HEK293 (cell line): Measurements from ENCODE around the gene TBC1D16.

Source experiments
- GLIS1 ChIP-seq: fragments of 450-650 bp; formaldehyde crosslinking; IDR thresholded peaks from 2 replicates; pipeline ENCODE4 v1.5.1; 2016; ENCODE audit warnings: missing biosample characterization, missing genetic modification characterization
- HOXC10 ChIP-seq: sonication (generic); formaldehyde crosslinking; IDR thresholded peaks from 2 replicates; pipeline ENCODE4 v1.8.1; 2023; ENCODE audit warnings: mild to moderate bottlenecking, missing genetic modification reagents
- MEIS1 ChIP-seq: sonication (generic); formaldehyde crosslinking; IDR thresholded peaks from 2 replicates; pipeline ENCODE4 v1.8.1; 2022; ENCODE audit warnings: missing genetic modification reagents, mild to moderate bottlenecking, borderline replicate concordance
- RBAK ChIP-seq: fragments of 450-650 bp; formaldehyde crosslinking; IDR thresholded peaks from 2 replicates; pipeline ENCODE4 v1.5.1; 2016; ENCODE audit warnings: missing biosample characterization, missing genetic modification characterization
- REPIN1 ChIP-seq: fragments of 450-650 bp; formaldehyde crosslinking; IDR thresholded peaks from 2 replicates; pipeline ENCODE4 v1.5.1; 2017; ENCODE audit warnings: missing biosample characterization, missing genetic modification characterization, low read depth
- YY1 ChIP-seq: fragments of 450-650 bp; formaldehyde crosslinking; IDR thresholded peaks from 2 replicates; pipeline ENCODE4 v1.5.1; 2018; ENCODE audit warnings: missing biosample characterization, missing genetic modification characterization
- ZBTB1 ChIP-seq: fragments of 450-650 bp; formaldehyde crosslinking; IDR thresholded peaks from 2 replicates; pipeline ENCODE4 v1.5.1; 2016; ENCODE audit warnings: missing biosample characterization, missing genetic modification characterization
- ZBTB17 ChIP-seq: fragments of 450-650 bp; formaldehyde crosslinking; IDR thresholded peaks from 2 replicates; pipeline ENCODE4 v1.5.1; 2016; ENCODE audit warnings: missing biosample characterization, missing genetic modification characterization
- ZFP69B ChIP-seq: fragments of 450-650 bp; formaldehyde crosslinking; IDR thresholded peaks from 2 replicates; pipeline ENCODE4 v1.5.1; 2016; ENCODE audit warnings: missing biosample characterization, missing genetic modification characterization
- ZNF121 ChIP-seq: fragments of 450-650 bp; formaldehyde crosslinking; IDR thresholded peaks from 2 replicates; pipeline ENCODE4 v1.5.1; 2016; ENCODE audit warnings: missing biosample characterization, missing genetic modification characterization
- ZNF37A ChIP-seq: fragments of 450-650 bp; IDR thresholded peaks from 2 replicates; pipeline ENCODE4 v1.5.1; 2018; ENCODE audit warnings: missing biosample characterization, missing genetic modification characterization
- ZNF433 ChIP-seq: fragments of 450-650 bp; formaldehyde crosslinking; IDR thresholded peaks from 2 replicates; pipeline ENCODE4 v1.5.1; 2016; ENCODE audit warnings: missing biosample characterization, missing genetic modification characterization, low read depth
- ZNF514 ChIP-seq: fragments of 450-650 bp; formaldehyde crosslinking; IDR thresholded peaks from 2 replicates; pipeline ENCODE4 v1.5.1; 2016; ENCODE audit warnings: missing biosample characterization, missing genetic modification characterization
- ZNF544 ChIP-seq: fragments of 450-650 bp; formaldehyde crosslinking; IDR thresholded peaks from 2 replicates; pipeline ENCODE4 v1.5.0; 2017; ENCODE audit warnings: missing biosample characterization, missing genetic modification characterization
- ZNF585B ChIP-seq: fragments of 450-650 bp; formaldehyde crosslinking; IDR thresholded peaks from 2 replicates; pipeline ENCODE4 v1.5.1; 2016; ENCODE audit warnings: missing biosample characterization, missing genetic modification characterization
- ZNF596 ChIP-seq: fragments of 450-650 bp; IDR thresholded peaks from 2 replicates; pipeline ENCODE4 v1.5.0; 2018; ENCODE audit warnings: missing biosample characterization, mild to moderate bottlenecking, missing genetic modification characterization, moderate library complexity
- ZNF677 ChIP-seq: fragments of 450-650 bp; IDR thresholded peaks from 2 replicates; pipeline ENCODE4 v1.5.0; 2018; ENCODE audit warnings: missing biosample characterization, mild to moderate bottlenecking, missing genetic modification characterization, moderate library complexity
- ZNF747 ChIP-seq: fragments of 450-650 bp; formaldehyde crosslinking; IDR thresholded peaks from 2 replicates; pipeline ENCODE4 v1.5.1; 2016; ENCODE audit warnings: missing biosample characterization, missing genetic modification characterization
- ZNF776 ChIP-seq: fragments of 450-650 bp; formaldehyde crosslinking; IDR thresholded peaks from 2 replicates; pipeline ENCODE4 v1.5.0; 2017; ENCODE audit warnings: missing biosample characterization, missing genetic modification characterization, borderline replicate concordance
- ZNF777 ChIP-seq: fragments of 450-650 bp; formaldehyde crosslinking; IDR thresholded peaks from 2 replicates; pipeline ENCODE4 v1.5.1; 2017; ENCODE audit warnings: missing biosample characterization, missing genetic modification characterization, borderline replicate concordance
- ZNF785 ChIP-seq: fragments of 450-650 bp; formaldehyde crosslinking; IDR thresholded peaks from 2 replicates; pipeline ENCODE4 v1.5.1; 2016; ENCODE audit warnings: missing biosample characterization, missing genetic modification characterization
- ZNF830 ChIP-seq: fragments of 450-650 bp; IDR thresholded peaks from 2 replicates; pipeline ENCODE4 v1.5.0; 2018; ENCODE audit warnings: missing biosample characterization, missing genetic modification characterization, low read depth, mild to moderate bottlenecking, moderate library complexity
- ZNF843 ChIP-seq: fragments of 450-650 bp; formaldehyde crosslinking; IDR thresholded peaks from 2 replicates; pipeline ENCODE4 v1.5.1; 2016; ENCODE audit warnings: missing biosample characterization, missing genetic modification characterization
- ZXDB ChIP-seq: fragments of 450-650 bp; formaldehyde crosslinking; IDR thresholded peaks from 2 replicates; pipeline ENCODE4 v1.5.1; 2016; ENCODE audit warnings: missing biosample characterization, missing genetic modification characterization
- TF ChIP-seq, protein P1 (sequence below): fragments of 450-650 bp; formaldehyde crosslinking; IDR thresholded peaks from 2 replicates; pipeline ENCODE4 v1.5.1; 2016; ENCODE audit warnings: missing biosample characterization, missing genetic modification characterization, borderline replicate concordance
- TF ChIP-seq, protein P2 (sequence below): fragments of 450-650 bp; formaldehyde crosslinking; IDR thresholded peaks from 2 replicates; pipeline ENCODE4 v1.5.1; 2016; ENCODE audit warnings: missing biosample characterization, missing genetic modification characterization
- TF ChIP-seq, protein P3 (sequence below): fragments of 450-650 bp; formaldehyde crosslinking; conservative IDR thresholded peaks from 2 replicates; pipeline ENCODE4 v1.5.1; 2016; ENCODE audit warnings: low read depth, missing biosample characterization, missing genetic modification characterization
- TF ChIP-seq, protein P4 (sequence below): fragments of 450-650 bp; formaldehyde crosslinking; IDR thresholded peaks from 2 replicates; pipeline ENCODE4 v1.5.1; 2016; ENCODE audit warnings: missing biosample characterization, missing genetic modification characterization
- TF ChIP-seq, protein P5 (sequence below): fragments of 450-650 bp; formaldehyde crosslinking; IDR thresholded peaks from 2 replicates; pipeline ENCODE4 v1.5.1; 2016; ENCODE audit warnings: missing biosample characterization, missing genetic modification characterization

Gene TBC1D16

DNA sequence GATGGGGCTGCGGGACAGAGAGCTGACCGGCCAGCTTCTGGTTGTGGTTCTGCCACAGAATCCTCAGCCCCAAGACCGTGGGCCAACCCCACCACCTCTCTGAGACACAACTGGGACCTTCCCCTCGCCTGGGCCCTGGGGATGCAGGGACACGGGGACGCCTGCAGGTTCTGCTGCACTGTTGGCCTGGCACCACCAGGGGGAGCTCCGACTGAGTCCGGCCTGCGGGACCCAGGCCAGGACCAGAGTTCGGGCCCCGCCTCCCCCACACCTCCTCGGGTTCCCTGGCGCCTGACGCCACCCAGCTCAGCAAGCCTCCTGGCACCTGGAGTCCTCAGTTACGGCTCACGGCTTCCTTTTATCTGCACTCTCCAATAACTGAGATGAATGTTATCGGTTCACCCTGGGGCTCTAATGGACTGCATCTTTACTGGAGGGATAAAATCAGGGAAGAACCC, 27.3 kb downstream of the TBC1D16 start (continued):
- TF ChIP-seq, protein P1, sequence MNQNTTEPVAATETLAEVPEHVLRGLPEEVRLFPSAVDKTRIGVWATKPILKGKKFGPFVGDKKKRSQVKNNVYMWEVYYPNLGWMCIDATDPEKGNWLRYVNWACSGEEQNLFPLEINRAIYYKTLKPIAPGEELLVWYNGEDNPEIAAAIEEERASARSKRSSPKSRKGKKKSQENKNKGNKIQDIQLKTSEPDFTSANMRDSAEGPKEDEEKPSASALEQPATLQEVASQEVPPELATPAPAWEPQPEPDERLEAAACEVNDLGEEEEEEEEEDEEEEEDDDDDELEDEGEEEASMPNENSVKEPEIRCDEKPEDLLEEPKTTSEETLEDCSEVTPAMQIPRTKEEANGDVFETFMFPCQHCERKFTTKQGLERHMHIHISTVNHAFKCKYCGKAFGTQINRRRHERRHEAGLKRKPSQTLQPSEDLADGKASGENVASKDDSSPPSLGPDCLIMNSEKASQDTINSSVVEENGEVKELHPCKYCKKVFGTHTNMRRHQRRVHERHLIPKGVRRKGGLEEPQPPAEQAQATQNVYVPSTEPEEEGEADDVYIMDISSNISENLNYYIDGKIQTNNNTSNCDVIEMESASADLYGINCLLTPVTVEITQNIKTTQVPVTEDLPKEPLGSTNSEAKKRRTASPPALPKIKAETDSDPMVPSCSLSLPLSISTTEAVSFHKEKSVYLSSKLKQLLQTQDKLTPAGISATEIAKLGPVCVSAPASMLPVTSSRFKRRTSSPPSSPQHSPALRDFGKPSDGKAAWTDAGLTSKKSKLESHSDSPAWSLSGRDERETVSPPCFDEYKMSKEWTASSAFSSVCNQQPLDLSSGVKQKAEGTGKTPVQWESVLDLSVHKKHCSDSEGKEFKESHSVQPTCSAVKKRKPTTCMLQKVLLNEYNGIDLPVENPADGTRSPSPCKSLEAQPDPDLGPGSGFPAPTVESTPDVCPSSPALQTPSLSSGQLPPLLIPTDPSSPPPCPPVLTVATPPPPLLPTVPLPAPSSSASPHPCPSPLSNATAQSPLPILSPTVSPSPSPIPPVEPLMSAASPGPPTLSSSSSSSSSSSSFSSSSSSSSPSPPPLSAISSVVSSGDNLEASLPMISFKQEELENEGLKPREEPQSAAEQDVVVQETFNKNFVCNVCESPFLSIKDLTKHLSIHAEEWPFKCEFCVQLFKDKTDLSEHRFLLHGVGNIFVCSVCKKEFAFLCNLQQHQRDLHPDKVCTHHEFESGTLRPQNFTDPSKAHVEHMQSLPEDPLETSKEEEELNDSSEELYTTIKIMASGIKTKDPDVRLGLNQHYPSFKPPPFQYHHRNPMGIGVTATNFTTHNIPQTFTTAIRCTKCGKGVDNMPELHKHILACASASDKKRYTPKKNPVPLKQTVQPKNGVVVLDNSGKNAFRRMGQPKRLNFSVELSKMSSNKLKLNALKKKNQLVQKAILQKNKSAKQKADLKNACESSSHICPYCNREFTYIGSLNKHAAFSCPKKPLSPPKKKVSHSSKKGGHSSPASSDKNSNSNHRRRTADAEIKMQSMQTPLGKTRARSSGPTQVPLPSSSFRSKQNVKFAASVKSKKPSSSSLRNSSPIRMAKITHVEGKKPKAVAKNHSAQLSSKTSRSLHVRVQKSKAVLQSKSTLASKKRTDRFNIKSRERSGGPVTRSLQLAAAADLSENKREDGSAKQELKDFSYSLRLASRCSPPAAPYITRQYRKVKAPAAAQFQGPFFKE (tag by site-specific recombination), result no peak
- TF ChIP-seq ZNF785 (tag by site-specific recombination), result no peak
- no peak for TF ChIP-seq YY1 (tag by site-specific recombination)
- TF ChIP-seq ZNF747 (tag by site-specific recombination), result no peak
- TF ChIP-seq ZNF776 (tag by site-specific recombination), result no peak
- no peak for TF ChIP-seq ZNF37A (tag by site-specific recombination)
- TF ChIP-seq ZNF596 (tag by site-specific recombination), result 0 out of 2 replicates have a peak, but pooled peaks have one; percentile 3
- TF ChIP-seq ZNF544, result no peak
- TF ChIP-seq, protein P2, sequence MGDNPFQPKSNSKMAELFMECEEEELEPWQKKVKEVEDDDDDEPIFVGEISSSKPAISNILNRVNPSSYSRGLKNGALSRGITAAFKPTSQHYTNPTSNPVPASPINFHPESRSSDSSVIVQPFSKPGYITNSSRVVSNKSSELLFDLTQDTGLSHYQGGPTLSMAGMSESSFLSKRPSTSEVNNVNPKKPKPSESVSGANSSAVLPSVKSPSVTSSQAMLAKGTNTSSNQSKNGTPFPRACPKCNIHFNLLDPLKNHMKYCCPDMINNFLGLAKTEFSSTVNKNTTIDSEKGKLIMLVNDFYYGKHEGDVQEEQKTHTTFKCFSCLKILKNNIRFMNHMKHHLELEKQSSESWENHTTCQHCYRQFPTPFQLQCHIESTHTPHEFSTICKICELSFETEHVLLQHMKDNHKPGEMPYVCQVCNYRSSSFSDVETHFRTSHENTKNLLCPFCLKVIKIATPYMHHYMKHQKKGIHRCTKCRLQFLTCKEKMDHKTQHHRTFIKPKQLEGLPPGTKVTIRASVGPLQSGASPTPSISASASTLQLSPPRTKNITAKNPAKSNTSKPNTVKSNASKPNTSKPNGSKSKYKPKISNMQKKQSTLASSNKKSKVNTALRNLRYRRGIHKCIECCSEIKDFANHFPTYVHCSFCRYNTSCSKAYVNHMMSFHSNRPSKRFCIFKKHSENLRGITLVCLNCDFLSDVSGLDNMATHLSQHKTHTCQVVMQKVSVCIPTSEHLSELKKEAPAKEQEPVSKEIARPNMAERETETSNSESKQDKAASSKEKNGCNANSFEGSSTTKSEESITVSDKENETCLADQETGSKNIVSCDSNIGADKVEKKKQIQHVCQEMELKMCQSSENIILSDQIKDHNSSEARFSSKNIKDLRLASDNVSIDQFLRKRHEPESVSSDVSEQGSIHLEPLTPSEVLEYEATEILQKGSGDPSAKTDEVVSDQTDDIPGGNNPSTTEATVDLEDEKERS (tag by site-specific recombination), result no peak
- no peak for TF ChIP-seq ZNF843 (tag by site-specific recombination)
- TF ChIP-seq ZNF121 (tag by site-specific recombination), result no peak
- peak; percentile 53; the same call in 1 of the 2 replicates for TF ChIP-seq GLIS1 (tag by site-specific recombination)
- TF ChIP-seq, protein P3, sequence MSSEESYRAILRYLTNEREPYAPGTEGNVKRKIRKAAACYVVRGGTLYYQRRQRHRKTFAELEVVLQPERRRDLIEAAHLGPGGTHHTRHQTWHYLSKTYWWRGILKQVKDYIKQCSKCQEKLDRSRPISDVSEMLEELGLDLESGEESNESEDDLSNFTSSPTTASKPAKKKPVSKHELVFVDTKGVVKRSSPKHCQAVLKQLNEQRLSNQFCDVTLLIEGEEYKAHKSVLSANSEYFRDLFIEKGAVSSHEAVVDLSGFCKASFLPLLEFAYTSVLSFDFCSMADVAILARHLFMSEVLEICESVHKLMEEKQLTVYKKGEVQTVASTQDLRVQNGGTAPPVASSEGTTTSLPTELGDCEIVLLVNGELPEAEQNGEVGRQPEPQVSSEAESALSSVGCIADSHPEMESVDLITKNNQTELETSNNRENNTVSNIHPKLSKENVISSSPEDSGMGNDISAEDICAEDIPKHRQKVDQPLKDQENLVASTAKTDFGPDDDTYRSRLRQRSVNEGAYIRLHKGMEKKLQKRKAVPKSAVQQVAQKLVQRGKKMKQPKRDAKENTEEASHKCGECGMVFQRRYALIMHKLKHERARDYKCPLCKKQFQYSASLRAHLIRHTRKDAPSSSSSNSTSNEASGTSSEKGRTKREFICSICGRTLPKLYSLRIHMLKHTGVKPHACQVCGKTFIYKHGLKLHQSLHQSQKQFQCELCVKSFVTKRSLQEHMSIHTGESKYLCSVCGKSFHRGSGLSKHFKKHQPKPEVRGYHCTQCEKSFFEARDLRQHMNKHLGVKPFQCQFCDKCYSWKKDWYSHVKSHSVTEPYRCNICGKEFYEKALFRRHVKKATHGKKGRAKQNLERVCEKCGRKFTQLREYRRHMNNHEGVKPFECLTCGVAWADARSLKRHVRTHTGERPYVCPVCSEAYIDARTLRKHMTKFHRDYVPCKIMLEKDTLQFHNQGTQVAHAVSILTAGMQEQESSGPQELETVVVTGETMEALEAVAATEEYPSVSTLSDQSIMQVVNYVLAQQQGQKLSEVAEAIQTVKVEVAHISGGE (tag by site-specific recombination), result no peak
- no peak for TF ChIP-seq ZNF777
- TF ChIP-seq ZNF585B (tag by site-specific recombination), result no peak
- no peak for TF ChIP-seq ZXDB (tag by site-specific recombination)
- no peak for TF ChIP-seq MEIS1 (CRISPR knock-in tag)
- no peak for TF ChIP-seq ZNF514 (tag by site-specific recombination)
- TF ChIP-seq, protein P4, sequence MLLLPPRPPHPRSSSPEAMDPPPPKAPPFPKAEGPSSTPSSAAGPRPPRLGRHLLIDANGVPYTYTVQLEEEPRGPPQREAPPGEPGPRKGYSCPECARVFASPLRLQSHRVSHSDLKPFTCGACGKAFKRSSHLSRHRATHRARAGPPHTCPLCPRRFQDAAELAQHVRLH (tag by site-specific recombination), result no peak
- peak; percentile 83 for TF ChIP-seq ZBTB17 (tag by site-specific recombination)
- TF ChIP-seq, protein P5, sequence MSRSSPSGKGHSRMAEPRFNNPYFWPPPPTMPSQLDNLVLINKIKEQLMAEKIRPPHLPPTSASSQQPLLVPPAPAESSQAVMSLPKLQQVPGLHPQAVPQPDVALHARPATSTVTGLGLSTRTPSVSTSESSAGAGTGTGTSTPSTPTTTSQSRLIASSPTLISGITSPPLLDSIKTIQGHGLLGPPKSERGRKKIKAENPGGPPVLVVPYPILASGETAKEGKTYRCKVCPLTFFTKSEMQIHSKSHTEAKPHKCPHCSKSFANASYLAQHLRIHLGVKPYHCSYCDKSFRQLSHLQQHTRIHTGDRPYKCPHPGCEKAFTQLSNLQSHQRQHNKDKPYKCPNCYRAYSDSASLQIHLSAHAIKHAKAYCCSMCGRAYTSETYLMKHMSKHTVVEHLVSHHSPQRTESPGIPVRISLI (tag by site-specific recombination), result no peak
- no peak for TF ChIP-seq ZNF830 (tag by site-specific recombination)
- TF ChIP-seq ZBTB1 (tag by site-specific recombination), result no peak
- TF ChIP-seq REPIN1 (tag by site-specific recombination), result no peak
- TF ChIP-seq ZNF433 (tag by site-specific recombination), result no peak
- TF ChIP-seq HOXC10 (CRISPR knock-in tag), result no peak
- TF ChIP-seq RBAK, result no peak
- TF ChIP-seq ZNF677 (tag by site-specific recombination), result no peak
- TF ChIP-seq ZFP69B (tag by site-specific recombination), result no peak; the same call in 1 of the 2 replicates
